Measurements from ENCODE around the gene ZBTB39. TPM values are rescaled to one million over a fixed set of nuclear protein-coding genes. Genes with fewer than 3 reads are reported as not detected.

Gene ZBTB39
- total RNA-seq, 1 experiment from 2014 or later = 7.6 TPM

- Histone ChIP-seq H3F3A (ENCODE audit: insufficient read depth, low read depth) (0 out of 2 replicates have a peak, but pooled peaks cover 6% of the 10 kb centered on the region), H3K9me3 (ENCODE audit: insufficient read depth, low read depth) (no peaks in the 10 kb centered on the region), H3K36me3 (ENCODE audit: low read depth) (0 out of 2 replicates have a peak, but pooled peaks cover 8% of the 10 kb centered on the region), H3K9me2 (ENCODE audit: insufficient read depth) (no peaks in the 10 kb centered on the region), H4K20me1 (ENCODE audit: insufficient read depth) (peaks cover 11% of the 10 kb centered on the region; the same call in 1 of the 2 replicates), H3K27ac (no peak overlapping the region), H2AFZ (no peak overlapping the region), H3K4me2 (no peak overlapping the region), H3K27me3 (ENCODE audit: insufficient read depth, low read depth) (no peaks in the 10 kb centered on the region), H3K4me1 (replicated peaks; ENCODE audit: insufficient read depth) (no peaks in the 10 kb centered on the region), H3K79me2 (ENCODE audit: low read depth) (peaks cover 11% of the 10 kb centered on the region; the same call in 1 of the 2 replicates), H3K4me3 (no peak overlapping the region)
- ChIA-PET POLR2A (ENCODE audit: unreplicated experiment) (no interaction called here), CTCF (no interaction called here)
- no peak for DNase-seq
- intact Hi-C loops (cut with micrococcal nuclease; ENCODE audit: unreplicated experiment) = no loop called here
- BruUV-seq (replicated peaks) = no TSS peak
- TF ChIP-seq EZH2 (IDR thresholded peaks at IDR 0.05; ENCODE audit: low read depth) (no peak), CTCF (conservative IDR thresholded peaks at IDR 0.05) (no peak)
These were observed 7.4 kb downstream of the ZBTB39 start for GRCh38 chr12:56998981-56999380.

GRCh38 chr12:56998316-56998715 is 8.0 kb downstream of the ZBTB39 start:
- Histone ChIP-seq H2AFZ (no peak overlapping the region), H3K36me3 (ENCODE audit: low read depth) (0 out of 2 replicates have a peak, but pooled peaks cover 8% of the 10 kb centered on the region), H3K4me1 (replicated peaks; ENCODE audit: insufficient read depth) (no peaks in the 10 kb centered on the region), H3K27me3 (ENCODE audit: insufficient read depth, low read depth) (no peaks in the 10 kb centered on the region), H3K9me2 (ENCODE audit: insufficient read depth) (no peaks in the 10 kb centered on the region), H3K4me3 (no peak overlapping the region), H4K20me1 (ENCODE audit: insufficient read depth) (peaks cover 11% of the 10 kb centered on the region; the same call in 1 of the 2 replicates), H3F3A (ENCODE audit: insufficient read depth, low read depth) (0 out of 2 replicates have a peak, but pooled peaks cover 6% of the 10 kb centered on the region), H3K79me2 (ENCODE audit: low read depth) (peaks cover 11% of the 10 kb centered on the region; the same call in 1 of the 2 replicates), H3K4me2 (no peak overlapping the region), H3K9me3 (ENCODE audit: insufficient read depth, low read depth) (no peaks in the 10 kb centered on the region), H3K27ac (no peak overlapping the region)
- no peak for DNase-seq
- BruUV-seq (replicated peaks) = no TSS peak
- ChIA-PET CTCF (no interaction called here), POLR2A (ENCODE audit: unreplicated experiment) (no interaction called here)
- intact Hi-C loops (cut with micrococcal nuclease; ENCODE audit: unreplicated experiment) = no loop called here
- TF ChIP-seq EZH2 (IDR thresholded peaks at IDR 0.05; ENCODE audit: low read depth) (no peak), CTCF (conservative IDR thresholded peaks at IDR 0.05) (no peak)

- no TSS peak for BruUV-seq (replicated peaks)
- H3K4me3 ChIP-seq = no peak overlapping the region
- H3K4me2 ChIP-seq = no peak overlapping the region
- no peak overlapping the region for H2AFZ ChIP-seq
- intact Hi-C loops (cut with micrococcal nuclease; ENCODE audit: unreplicated experiment) = no loop called here
- H3K36me3 ChIP-seq (ENCODE audit: low read depth) = 0 out of 2 replicates have a peak, but pooled peaks cover under 1% of the 10 kb centered on the region
- no peaks in the 10 kb centered on the region for H3K9me3 ChIP-seq (ENCODE audit: insufficient read depth, low read depth)
- no peaks in the 10 kb centered on the region for H3K27me3 ChIP-seq (ENCODE audit: insufficient read depth, low read depth)
- H3K27ac ChIP-seq = no peak overlapping the region
- 0 out of 2 replicates have a peak, but pooled peaks cover 6% of the 10 kb centered on the region for H3F3A ChIP-seq (ENCODE audit: insufficient read depth, low read depth)
- H3K4me1 ChIP-seq (replicated peaks; ENCODE audit: insufficient read depth) = no peaks in the 10 kb centered on the region
- peaks cover 9% of the 10 kb centered on the region; the same call in 1 of the 2 replicates for H3K79me2 ChIP-seq (ENCODE audit: low read depth)
- DNase-seq = no peak
- TF ChIP-seq EZH2 (IDR thresholded peaks at IDR 0.05; ENCODE audit: low read depth) (no peak), CTCF (conservative IDR thresholded peaks at IDR 0.05) (no peak)
- POLR2A ChIA-PET (ENCODE audit: unreplicated experiment) = interaction anchor here (1.0 kb wide), 1 partner anchor 87 kb away, joined by 3 read pairs; no protein-coding TSS in a partner anchor
- CTCF ChIA-PET = interaction anchor here (0.6 to 0.8 kb wide), 2 partner anchors 115 to 802 kb away, joined by 5 to 6 read pairs; no protein-coding TSS in a partner anchor
- H4K20me1 ChIP-seq (ENCODE audit: insufficient read depth) = peaks cover 8% of the 10 kb centered on the region; the same call in 1 of the 2 replicates
- H3K9me2 ChIP-seq (ENCODE audit: insufficient read depth) = no peaks in the 10 kb centered on the region
These were observed 9.4 kb downstream of the ZBTB39 start for GRCh38 chr12:56996793-56997545.
